HG02623 (cell line): ENCODE results near the gene KBTBD3.

Experiments used
- ATAC-seq: cut with Tn5 transposase; IDR thresholded peaks from one replicate; pipeline ENCODE4 v1.9.1; 2021; ENCODE audit warnings: moderate library complexity; ENCODE audit not compliant: unreplicated experiment

KBTBD3 gene, protein sequence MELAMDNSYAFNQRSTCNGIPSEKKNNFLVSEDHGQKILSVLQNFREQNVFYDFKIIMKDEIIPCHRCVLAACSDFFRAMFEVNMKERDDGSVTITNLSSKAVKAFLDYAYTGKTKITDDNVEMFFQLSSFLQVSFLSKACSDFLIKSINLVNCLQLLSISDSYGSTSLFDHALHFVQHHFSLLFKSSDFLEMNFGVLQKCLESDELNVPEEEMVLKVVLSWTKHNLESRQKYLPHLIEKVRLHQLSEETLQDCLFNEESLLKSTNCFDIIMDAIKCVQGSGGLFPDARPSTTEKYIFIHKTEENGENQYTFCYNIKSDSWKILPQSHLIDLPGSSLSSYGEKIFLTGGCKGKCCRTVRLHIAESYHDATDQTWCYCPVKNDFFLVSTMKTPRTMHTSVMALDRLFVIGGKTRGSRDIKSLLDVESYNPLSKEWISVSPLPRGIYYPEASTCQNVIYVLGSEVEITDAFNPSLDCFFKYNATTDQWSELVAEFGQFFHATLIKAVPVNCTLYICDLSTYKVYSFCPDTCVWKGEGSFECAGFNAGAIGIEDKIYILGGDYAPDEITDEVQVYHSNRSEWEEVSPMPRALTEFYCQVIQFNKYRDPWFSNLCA

DNA sequence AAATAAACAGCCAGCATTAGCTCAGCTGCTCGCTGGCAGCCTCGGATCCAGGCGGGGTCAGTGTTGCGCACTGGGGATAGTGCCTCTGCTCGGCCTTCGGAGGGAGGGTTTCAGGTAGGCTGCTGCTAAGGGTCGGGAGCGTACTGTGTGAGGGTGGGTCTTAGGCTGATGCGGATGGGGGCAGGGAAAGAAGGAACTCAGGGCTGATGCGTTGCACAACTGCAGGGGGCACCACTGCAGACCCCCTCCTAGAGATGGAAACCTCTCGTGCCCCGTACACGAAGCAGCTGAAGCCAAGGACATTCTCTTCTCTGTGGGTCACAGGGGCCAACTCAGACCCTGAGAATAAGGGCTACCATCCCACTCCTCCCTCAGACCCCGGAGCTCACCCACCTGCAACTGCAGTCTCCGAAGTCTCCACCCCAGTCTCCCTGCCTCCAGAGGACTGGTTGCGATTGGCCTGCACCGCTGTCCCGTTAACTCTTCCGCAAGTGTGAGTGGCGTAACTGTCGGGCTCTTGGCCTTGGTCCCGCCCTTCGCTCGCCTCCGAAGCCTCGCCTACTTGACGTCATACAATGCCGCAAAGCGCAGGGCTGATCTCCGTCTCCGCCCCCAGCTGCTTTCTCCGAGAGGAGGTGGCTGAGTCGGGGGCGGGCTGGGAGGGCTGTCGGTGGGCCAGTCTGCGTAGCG lies at the start of gene KBTBD3:
Gene KBTBD3 (minus strand): TSS at position 429 of the 690 bp plus-strand sequence. CDS start 18,250 bp downstream, outside the sequence.
- ATAC-seq: peak; percentile 94

DNA sequence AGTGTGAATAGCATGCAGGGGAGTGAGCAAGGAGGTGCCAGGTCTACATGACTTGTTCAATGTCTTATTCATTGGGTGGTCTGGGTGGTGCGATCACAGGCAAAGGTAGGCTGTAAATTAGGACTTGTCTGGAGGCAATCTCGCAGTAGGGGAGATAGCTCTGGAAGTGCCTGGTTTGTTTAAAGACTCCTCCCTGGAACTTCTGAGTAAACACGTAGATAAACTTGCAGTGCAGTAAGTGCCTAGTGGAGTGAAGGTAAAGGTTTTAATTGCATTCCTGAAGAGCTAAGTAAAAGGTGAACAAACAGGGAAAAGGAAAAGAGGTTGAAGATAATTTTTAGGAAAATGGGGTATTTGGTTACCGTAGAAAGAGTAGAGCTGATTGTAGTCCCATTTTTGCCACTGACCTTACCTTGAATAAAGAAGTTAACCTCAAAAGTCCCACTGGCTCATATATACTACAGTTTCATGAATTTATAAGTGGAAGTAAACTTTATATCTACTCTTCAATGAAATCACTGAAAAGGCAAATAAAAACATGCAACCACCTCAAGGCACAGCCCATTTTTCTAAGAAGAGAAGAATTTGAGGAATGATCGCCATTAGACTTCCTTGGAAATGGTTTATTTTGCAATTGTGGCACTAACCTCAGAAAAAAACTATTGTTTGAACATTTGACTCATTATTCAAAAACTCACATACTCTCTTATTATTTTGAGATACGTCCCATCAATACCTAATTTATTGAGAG lies 44.6 kb upstream of the KBTBD3 start:
- no peak for ATAC-seq

GRCh38 chr11:106105986-106106385 lies 28.8 kb upstream of the KBTBD3 start:
- no peak for ATAC-seq

DNA sequence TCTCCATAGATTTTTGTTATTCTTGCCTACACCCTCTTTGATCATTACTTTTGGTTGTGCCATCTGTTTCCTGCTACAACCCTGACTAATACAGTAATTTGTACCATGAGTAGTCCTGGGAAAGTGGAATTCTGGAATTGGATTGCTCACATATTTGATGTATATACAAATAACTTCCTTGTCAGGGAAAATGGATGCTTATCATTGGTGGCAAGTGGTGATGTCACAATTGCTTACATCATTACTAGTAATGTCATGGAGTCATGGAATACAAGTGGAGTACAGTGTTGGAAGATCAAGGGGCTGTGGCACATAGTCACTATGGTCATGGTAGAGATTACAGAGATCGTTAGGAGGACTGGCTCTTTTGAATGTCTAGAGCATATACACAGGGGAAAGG lies 24.7 kb upstream of the KBTBD3 start:
- ATAC-seq: no peak

- ATAC-seq: no peak
Observed at GRCh38 chr11:106101370-106101769, 24.2 kb upstream of the KBTBD3 start.

DNA sequence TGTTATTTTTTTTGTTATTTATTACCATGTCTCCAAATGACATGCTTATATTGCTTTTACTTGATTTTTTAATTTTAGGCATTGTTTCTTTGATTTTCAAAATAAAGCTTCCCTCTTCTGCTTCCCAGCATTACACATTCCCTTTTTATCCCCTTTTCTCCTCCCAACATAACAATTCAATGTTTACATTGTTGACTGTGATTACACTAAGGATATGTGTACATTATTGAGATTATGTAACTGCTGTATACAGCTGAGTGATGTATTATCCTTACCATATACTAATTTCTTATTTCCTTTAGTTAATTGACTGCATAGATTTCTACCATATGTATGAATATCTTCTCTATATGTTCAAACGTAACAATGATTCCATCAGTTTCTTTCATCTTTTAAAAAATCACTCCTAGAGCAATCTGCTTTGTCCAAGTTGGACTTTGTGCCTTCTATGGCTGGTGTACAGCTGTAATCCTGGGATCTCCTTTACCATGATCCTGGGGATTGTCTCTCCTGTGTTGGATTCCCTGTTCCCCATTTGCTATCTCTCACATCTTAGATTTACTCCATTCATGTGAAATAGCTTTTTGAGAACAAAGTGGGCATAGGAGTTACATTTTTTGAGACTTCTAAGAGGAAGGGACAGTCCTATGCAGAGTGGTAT lies 21.9 kb upstream of the KBTBD3 start:
- ATAC-seq: no peak

- ATAC-seq: no peak
Observed at GRCh38 chr11:106092446-106092845, 15.3 kb upstream of the KBTBD3 start.

GRCh38 chr11:106091480-106092123 lies 14.5 kb upstream of the KBTBD3 start:
- peak; percentile 99 for ATAC-seq

GRCh38 chr11:106088896-106089295 lies 11.7 kb upstream of the KBTBD3 start:
- no peak for ATAC-seq

GRCh38 chr11:106087815-106088435 lies 10.8 kb upstream of the KBTBD3 start:
- ATAC-seq: no peak

DNA sequence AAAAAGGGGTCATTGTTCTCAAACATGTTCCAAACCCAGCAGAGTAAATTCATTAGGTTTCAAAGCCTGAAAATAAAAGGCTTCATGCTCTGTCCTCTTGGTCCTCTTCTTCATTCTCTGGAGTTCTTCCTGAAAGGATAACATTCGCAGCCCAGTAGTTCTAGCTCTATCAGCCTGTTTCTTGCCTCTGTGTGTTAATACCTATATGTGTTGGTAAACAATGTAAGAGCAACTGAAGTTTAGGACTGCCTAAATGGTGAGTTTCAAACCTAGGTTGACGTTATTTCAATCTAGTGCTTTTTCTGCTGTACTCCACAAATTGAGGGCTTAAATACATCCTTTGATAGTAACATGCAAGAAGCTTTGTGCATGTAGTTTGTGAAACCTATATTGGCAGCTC lies 9.7 kb upstream of the KBTBD3 start:
- ATAC-seq: no peak

DNA sequence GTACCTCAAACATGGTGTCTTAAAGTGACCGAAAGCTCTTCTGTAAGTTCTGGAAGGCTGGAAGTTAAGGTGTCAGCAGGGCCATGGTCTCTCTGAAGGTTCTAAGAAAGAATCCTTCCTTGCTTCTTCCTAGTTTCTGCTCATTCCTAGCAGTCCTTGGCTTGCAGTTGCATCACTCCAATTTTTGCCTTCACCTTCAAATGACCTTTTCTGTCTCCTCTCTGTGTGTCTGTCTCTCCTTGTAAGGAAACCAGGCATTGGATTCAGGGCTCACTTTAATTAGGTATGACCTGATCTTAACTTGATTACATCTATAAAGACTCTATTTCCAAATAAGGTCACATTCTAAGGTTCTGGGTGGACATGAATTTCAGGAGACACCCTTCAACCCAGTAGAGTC lies 9.0 kb upstream of the KBTBD3 start:
- ATAC-seq: no peak

GRCh38 chr11:106082096-106082495 lies 4.9 kb upstream of the KBTBD3 start:
- ATAC-seq: no peak

DNA sequence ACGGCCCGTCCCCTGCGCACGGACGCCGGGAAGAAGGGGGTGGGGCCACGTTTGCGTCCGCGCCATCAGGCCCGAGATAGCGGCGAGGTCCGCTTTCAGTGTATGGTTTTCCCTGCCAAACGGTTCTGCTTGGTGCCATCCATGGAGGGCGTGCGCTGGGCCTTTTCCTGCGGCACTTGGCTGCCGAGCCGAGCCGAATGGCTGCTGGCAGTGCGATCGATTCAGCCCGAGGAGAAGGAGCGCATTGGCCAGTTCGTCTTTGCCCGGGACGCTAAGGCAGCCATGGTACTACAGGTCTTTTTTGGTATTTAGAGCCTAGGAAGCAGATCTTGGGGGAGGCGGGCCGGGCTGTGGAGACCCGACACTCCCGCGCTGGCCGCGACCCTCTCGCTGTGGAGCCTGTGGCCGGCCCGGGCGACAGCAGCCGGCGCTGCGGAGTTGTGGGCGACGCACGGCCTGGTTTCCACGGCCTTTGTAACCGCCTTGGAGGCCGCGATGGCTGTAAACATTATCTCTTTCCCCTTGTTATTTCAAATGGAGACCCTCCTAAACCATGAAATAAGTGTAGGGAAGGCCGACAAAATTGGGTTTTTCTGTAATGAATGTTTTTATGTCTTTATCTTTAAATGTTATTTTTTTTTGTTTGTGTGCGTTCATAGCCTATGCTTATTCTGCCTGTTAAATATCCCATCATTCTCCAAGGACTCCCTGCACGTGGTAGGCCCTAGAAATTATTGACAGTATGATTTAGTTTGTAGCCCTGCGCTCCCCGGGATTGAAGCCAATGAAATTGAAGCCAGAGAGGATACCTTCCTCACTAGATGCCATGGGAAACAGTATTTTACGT lies 685 bp upstream of the KBTBD3 start, which contains the start of gene AASDHPPT:
Gene AASDHPPT (plus strand): TSS at position 54 of the 847 bp plus-strand sequence. CDS start 49 bp downstream, at position 103.
- peak; percentile 14 for ATAC-seq

GRCh38 chr11:106076171-106076918 lies 802 bp downstream of the KBTBD3 start:
- ATAC-seq: no peak

- no peak for ATAC-seq
Observed at GRCh38 chr11:106072804-106073203, 4.3 kb downstream of the KBTBD3 start.

GRCh38 chr11:106070606-106071005 lies 6.5 kb downstream of the KBTBD3 start:
- ATAC-seq: no peak

DNA sequence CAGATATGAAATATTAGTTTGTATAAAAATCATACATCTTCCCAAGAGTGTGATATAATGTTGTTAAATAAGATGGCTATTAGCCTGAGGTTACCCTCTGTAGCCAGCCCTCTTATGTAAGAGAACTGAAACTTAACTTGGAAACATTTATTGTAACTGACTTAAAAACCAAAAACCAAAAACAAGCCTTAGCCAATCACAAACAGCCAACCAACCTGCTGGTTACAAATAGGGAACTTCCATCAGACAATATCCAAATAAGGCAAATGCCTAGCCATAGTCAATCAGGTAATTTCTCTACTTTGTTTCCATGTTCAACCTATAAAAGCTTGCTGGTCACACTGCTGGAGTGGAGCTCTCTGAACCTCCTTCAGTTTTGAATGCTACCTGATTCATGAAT lies 14.1 kb downstream of the KBTBD3 start:
- peak; percentile 57 for ATAC-seq
